Measurements from ENCODE around the gene ARHGAP26. TPM values are rescaled to one million over a fixed set of nuclear protein-coding genes. Genes with fewer than 3 reads are reported as not detected.

Gene ARHGAP26
- total and polyA plus RNA-seq, 2 of the 4 experiments (the other 2 are of a cell fraction) = 0.54 to 0.56 TPM

DNA sequence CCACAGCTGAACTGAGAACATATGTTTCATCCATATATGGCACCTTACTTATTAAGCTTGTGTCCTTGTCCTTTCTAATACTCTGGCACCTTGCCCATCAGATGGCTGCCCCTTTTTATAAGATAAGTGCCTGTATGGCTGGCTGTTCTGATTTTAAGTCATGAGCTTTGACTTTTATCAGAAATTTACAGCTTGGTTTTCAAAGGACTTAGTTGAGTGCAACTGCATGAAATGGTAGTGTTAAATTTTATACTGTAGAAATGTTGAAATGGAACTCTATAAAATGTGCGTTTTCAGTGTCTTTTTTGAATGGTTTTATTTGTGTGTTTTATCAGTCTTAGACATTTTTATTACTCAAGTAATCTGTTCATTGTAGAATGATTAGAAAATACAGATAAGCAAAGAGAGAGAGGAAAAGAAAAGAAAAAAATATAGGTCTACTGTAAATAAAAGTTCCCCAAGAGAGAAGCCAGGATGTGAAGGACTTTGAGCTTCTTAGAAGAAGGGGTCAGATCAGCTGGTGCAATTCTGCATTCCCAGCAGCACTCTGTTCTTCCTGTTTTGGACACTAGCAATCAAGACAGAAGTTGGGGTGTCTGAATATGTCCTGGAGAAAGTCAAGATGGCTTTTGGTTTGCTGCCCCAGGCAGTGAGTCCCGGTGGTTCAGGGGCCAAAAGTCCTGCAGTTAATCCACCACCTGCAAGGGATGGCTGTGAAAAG, 38.9 kb downstream of the ARHGAP26 start:
- Histone ChIP-seq H2AK9ac (replicated peaks; ENCODE audit: low read depth, low read length, poor library complexity) (no peak overlapping the region), H2BK20ac (ENCODE audit: low read depth, low read length) (no peak overlapping the region), H3K9me1 (ENCODE audit: insufficient read depth, low read length) (no peaks in the 10 kb centered on the region), H3K9me3 (ENCODE audit: control insufficient read depth, insufficient read depth, low read length) (no peaks in the 10 kb centered on the region), H3K27ac (ENCODE audit: insufficient read depth, low read length) (no peak overlapping the region), H2AK5ac (ENCODE audit: low read depth, low read length) (no peak overlapping the region), H3K4me1 (ENCODE audit: control insufficient read depth, insufficient read depth, low read length) (peaks cover 3% of the 10 kb centered on the region; the same call in 1 of the 2 replicates), H3K23ac (ENCODE audit: low read depth, low read length) (no peak overlapping the region), H3K4me3 (ENCODE audit: insufficient read depth, low read depth, low read length) (no peak overlapping the region), H2AFZ (replicated peaks; ENCODE audit: low read length, poor library complexity) (no peak overlapping the region), H4K20me1 (ENCODE audit: insufficient read depth, low read length) (no peaks in the 10 kb centered on the region), H3K18ac (ENCODE audit: low read depth, low read length) (no peak overlapping the region), H3K4me2 (ENCODE audit: low read depth, low read length) (no peak overlapping the region), H3K36me3 (ENCODE audit: control insufficient read depth, insufficient read depth, low read length) (no peaks in the 10 kb centered on the region), H4K5ac (ENCODE audit: low read depth, low read length) (no peak overlapping the region), H3K56ac (ENCODE audit: extremely low read depth, insufficient read depth, low read length) (no peak overlapping the region), H3K9ac (ENCODE audit: low read depth, low read length) (no peak overlapping the region), H2BK5ac (ENCODE audit: low read depth, low read length, poor library complexity, severe bottlenecking) (no peak overlapping the region), H3K79me1 (ENCODE audit: low read depth in 1 of 2, low read length in 2 of 2) (no peaks in the 10 kb centered on the region), H4K8ac (ENCODE audit: low read depth in 2 of 2, low read length in 2 of 2) (no peak overlapping the region), H3K4ac (ENCODE audit: low read depth, low read length) (no peak overlapping the region), H3K14ac (replicated peaks; ENCODE audit: low read depth, low read length) (no peak overlapping the region), H3K27me3 (ENCODE audit: control insufficient read depth, insufficient read depth, low read length) (peaks cover 3% of the 10 kb centered on the region; the same call in 1 of the 2 replicates), H2BK15ac (ENCODE audit: low read depth, low read length) (no peak overlapping the region), H2BK120ac (ENCODE audit: low read depth, low read length) (no peak overlapping the region), H4K91ac (ENCODE audit: insufficient read depth, low read depth, low read length) (no peak overlapping the region)
- CTCF ChIA-PET = no interaction called here
- TF ChIP-seq MAFK (IDR thresholded peaks at IDR 0.05; ENCODE audit: low read depth, low read length) (no peak), MXI1 (IDR thresholded peaks at IDR 0.05; ENCODE audit: borderline replicate concordance, low read depth, low read length) (no peak), MAZ (IDR thresholded peaks at IDR 0.05; ENCODE audit: borderline replicate concordance, low read depth, low read length) (no peak), NFE2L2 (IDR thresholded peaks at IDR 0.05; ENCODE audit: low read depth, low read length) (no peak), POLR2A (IDR thresholded peaks at IDR 0.05; ENCODE audit: low read depth, low read length) (no peak), CEBPB (IDR thresholded peaks at IDR 0.05; ENCODE audit: low read depth, low read length) (no peak), CHD1 (IDR thresholded peaks at IDR 0.05; ENCODE audit: low read depth, low read length) (no peak), BHLHE40 (IDR thresholded peaks at IDR 0.05; ENCODE audit: low read depth, low read length) (no peak), RAD21 (IDR thresholded peaks at IDR 0.05; ENCODE audit: low read length) (no peak)
- TF ChIP-seq, protein P1, sequence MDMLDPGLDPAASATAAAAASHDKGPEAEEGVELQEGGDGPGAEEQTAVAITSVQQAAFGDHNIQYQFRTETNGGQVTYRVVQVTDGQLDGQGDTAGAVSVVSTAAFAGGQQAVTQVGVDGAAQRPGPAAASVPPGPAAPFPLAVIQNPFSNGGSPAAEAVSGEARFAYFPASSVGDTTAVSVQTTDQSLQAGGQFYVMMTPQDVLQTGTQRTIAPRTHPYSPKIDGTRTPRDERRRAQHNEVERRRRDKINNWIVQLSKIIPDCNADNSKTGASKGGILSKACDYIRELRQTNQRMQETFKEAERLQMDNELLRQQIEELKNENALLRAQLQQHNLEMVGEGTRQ (IDR thresholded peaks at IDR 0.05; ENCODE audit: low read depth, low read length) = no peak
- intact Hi-C loops (cut with micrococcal nuclease) (no loop called here), dilution Hi-C loops (cut with HindIII; ENCODE audit: low sequenced_read_pairs, unreplicated experiment) (no loop called here), in situ Hi-C loops (cut with MboI; ENCODE audit: low sequenced_read_pairs) (no loop called here)
- DNase-seq (no peak), ATAC-seq (ENCODE audit: low read depth) (no peak)
- no TSS peak for BruUV-seq (replicated peaks)
- POLR2A ChIA-PET (ENCODE audit: unreplicated experiment) = no interaction called here
- no CpG with 5 or more reads among the region's 2 CpGs for WGBS, 2 experiments (ENCODE audit: extremely low coverage in 2 of 2, insufficient read length in 1 of 2)
